NCI-H2227 (cell line): Measurements from ENCODE around the gene RGS11.
"Not testable (repeated sequence)": the region's sequence is repeated elsewhere in the genome, so short reads cannot be mapped to it uniquely, and the experiment has no call there.

Experiments
- DNase-seq: peaks from one replicate; lab custom pipeline; 2025; ENCODE audit not compliant: unreplicated experiment; lab: John Stamatoyannopoulos, UW

Gene RGS11

GRCh38 chr16:234468-235305, 41.1 kb downstream of the RGS11 start, which contains the start of gene FAM234A:
FAM234A (plus strand) TSS chr16:234821; CDS start chr16:254414, 19,593 bp downstream.
- peak; percentile 95 for DNase-seq

DNA sequence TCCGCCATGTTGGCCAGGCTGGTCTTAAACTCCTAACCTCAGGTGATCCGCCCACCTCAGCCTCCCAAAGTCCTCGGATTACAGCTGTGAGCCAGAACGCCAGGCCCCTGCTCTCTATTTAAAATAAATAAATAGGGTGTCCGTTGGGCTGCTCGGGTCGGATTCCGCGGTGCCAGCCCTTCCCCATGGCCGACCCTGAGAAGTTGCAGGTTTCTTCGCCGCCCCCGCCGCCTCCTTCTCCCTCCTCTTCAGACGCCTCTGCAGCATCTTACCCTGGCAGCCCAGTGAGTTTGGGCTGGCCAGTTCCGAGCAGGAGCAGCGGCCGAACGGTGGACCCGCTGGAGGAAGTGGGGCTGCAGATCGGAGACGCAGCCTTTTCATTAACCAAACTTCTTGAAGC, 44.8 kb downstream of the RGS11 start:
- no peak for DNase-seq

GRCh38 chr16:230351-230750, 45.4 kb downstream of the RGS11 start:
- not testable (repeated sequence) for DNase-seq

GRCh38 chr16:229731-230281, 45.9 kb downstream of the RGS11 start:
- DNase-seq, result no peak

GRCh38 chr16:228852-229730, 46.7 kb downstream of the RGS11 start, which contains the start of gene LUC7L:
LUC7L (minus strand) TSS chr16:229449; CDS start chr16:229339, 110 bp downstream.
- DNase-seq, result peak; percentile 90

DNA sequence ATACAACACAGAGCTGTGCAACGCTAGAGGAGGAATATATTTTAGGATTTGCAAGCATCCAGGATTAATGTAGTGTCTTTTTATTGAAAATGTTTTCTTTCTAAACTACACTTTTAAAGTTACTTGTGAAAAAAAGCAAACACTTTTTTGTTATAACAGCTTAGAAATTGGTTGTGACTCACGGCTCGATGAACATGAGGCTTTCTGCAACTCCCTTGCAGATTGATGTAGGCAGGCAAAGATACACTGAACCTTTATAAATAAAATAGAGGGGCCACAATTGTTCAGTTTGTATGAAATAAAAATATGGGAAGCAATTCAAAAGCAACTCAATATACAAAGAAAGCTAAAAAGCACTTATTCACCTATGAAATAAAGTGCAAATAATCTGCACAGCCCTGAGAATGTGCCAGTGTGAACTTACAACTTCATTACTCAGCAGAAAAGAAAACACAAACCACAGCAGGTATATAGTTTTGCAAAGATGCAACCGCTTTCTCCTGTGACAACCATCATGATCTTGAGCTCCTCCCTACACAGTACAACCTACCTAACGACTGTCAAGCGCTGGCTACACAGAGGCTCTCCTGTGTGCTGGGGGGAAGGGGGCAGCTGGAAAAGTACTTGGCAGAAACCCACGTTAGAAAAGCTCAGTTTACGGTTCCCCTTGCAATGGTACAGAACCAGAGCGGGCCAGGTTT, 47.4 kb downstream of the RGS11 start:
- DNase-seq, result peak; percentile 26

GRCh38 chr16:220021-220420, 55.7 kb downstream of the RGS11 start:
- no peak for DNase-seq
